ENCODE measurements around the gene ZNF579. TPM values are rescaled to one million over a fixed set of nuclear protein-coding genes. Genes with fewer than 3 reads are reported as not detected.

Gene ZNF579
- total and polyA plus RNA-seq, 9 of the 15 experiments (the other 6 are each of a cell fraction or from before 2014, with no cell fraction given) = 0.06 to 15.9 (median 1.6) TPM

DNA sequence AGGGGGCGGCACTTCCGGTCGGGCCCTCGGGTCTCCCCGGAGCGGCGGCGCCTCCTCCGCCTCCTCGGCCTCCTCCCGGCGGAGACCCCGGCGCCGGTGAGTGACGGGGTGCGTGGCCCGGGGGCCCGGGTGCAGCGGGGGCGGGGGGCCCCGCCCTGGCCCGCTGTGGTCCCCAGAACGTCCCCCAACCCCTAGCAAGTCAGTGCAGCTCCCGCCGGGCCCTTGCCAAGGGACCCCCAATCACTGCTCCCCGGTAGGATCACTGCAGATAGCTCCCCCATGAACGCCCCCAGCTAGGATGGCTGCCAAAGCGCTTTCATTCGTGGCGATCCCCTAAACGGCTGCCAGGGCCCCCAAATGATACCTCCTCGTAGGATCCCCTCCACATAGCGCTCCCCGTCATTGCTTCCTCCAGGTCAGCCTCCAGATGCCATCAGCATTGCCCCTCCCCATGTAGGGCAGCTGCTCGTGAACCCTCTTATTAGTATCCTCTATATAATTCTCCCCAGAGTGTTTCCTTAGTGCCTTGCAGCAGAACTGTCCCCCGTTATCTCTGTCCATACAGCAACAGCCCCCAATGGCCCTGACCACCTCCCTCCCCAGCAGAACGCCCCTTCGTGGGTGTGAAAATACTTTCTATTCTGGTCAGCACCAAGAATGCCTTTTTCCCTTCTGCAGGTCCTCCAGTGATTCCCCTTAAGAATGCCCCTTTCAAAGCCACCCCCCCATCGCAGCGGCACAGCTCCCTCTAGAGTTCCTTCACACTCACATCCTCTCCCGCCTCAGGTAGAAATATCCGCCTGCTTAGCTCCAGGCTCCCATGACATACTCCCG is 25.2 kb upstream of the ZNF579 start, which contains the start of gene ZNF865 (continued):
- TF ChIP-seq SMAD2 (IDR thresholded peaks at IDR 0.05; ENCODE audit: low read depth, low read length) (no peak), PRPF4 (IDR thresholded peaks at IDR 0.05; ENCODE audit: insufficient read depth, low read depth, low read length, poor library complexity, severe bottlenecking) (no peak), MEIS2 (IDR thresholded peaks at IDR 0.05; ENCODE audit: partially characterized antibody) (no peak), L3MBTL2 (IDR thresholded peaks at IDR 0.05) (peak; percentile 53), HDAC2 (IDR thresholded peaks at IDR 0.05) (peak; percentile 65; the same call in 1 of the 2 replicates), HNRNPH1 (optimal IDR thresholded peaks at IDR 0.05; ENCODE audit: low read depth, low read length) (no peak), XRCC4 (IDR thresholded peaks at IDR 0.05; ENCODE audit: extremely low read depth, insufficient read depth, insufficient read length) (no peak), BRD9 (IDR thresholded peaks at IDR 0.05; ENCODE audit: low read depth, partially characterized antibody) (peak; percentile 93), KLF13 (tag; IDR thresholded peaks at IDR 0.05; ENCODE audit: borderline replicate concordance, low read depth) (0 out of 2 replicates have a peak, but pooled peaks have one; percentile 6), NR4A1 (CRISPR knock-in tag; IDR thresholded peaks at IDR 0.05) (no peak), NR4A1 (tag; IDR thresholded peaks at IDR 0.05) (no peak), MIER1 (IDR thresholded peaks at IDR 0.05; ENCODE audit: low read depth) (no peak), SMAD4 (CRISPR knock-in tag; conservative IDR thresholded peaks at IDR 0.05) (0 out of 2 replicates have a peak, but pooled peaks have one; percentile 13)
- TF ChIP-seq, protein P1, sequence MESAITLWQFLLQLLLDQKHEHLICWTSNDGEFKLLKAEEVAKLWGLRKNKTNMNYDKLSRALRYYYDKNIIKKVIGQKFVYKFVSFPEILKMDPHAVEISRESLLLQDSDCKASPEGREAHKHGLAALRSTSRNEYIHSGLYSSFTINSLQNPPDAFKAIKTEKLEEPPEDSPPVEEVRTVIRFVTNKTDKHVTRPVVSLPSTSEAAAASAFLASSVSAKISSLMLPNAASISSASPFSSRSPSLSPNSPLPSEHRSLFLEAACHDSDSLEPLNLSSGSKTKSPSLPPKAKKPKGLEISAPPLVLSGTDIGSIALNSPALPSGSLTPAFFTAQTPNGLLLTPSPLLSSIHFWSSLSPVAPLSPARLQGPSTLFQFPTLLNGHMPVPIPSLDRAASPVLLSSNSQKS (CRISPR knock-in tag; IDR thresholded peaks at IDR 0.05) = no peak
- TF ChIP-seq, protein P2, sequence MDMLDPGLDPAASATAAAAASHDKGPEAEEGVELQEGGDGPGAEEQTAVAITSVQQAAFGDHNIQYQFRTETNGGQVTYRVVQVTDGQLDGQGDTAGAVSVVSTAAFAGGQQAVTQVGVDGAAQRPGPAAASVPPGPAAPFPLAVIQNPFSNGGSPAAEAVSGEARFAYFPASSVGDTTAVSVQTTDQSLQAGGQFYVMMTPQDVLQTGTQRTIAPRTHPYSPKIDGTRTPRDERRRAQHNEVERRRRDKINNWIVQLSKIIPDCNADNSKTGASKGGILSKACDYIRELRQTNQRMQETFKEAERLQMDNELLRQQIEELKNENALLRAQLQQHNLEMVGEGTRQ (CRISPR knock-in tag; IDR thresholded peaks at IDR 0.05) = no peak

Data from K562 (cell line).